CD4-positive, alpha-beta memory T cell (primary cell): ENCODE measurements around the gene HDAC7. TPM values are rescaled to one million over a fixed set of nuclear protein-coding genes. Genes with fewer than 3 reads are reported as not detected.

ENCODE experiments used
- CTCF ChIA-PET: fragments of 350-600 bp; sonication (Branson Sonifier 250); formaldehyde crosslinking; loops from one replicate; lab custom pipeline; 2021; ENCODE audit warnings: inconsistent platforms; ENCODE audit not compliant: partially characterized antibody; lab: Charles Lee
- POLR2A ChIA-PET: fragments of 350-600 bp; sonication (Branson Sonifier 250); formaldehyde crosslinking; loops from one replicate; lab custom pipeline; 2021; ENCODE audit not compliant: partially characterized antibody; lab: Charles Lee
- DNase-seq, 5 donors: peaks; one replicate each; pipeline versions ENCODE4 v3.0.0 to v3.0.0-alpha.2; 2020 to 2022; ENCODE audit warnings: mixed read lengths in 1 of 5
- H3K27ac ChIP-seq: one replicate; pipeline ENCODE4 v1.7.0; 2013; ENCODE audit warnings: low read depth, low read length
- H3K27me3 ChIP-seq: 2 replicates; pipeline ENCODE4 v1.7.0; 2013; ENCODE audit warnings: mild to moderate bottlenecking, low read length, moderate library complexity; ENCODE audit not compliant: insufficient read depth
- H3K36me3 ChIP-seq: 2 replicates; pipeline ENCODE4 v1.7.0; 2013; ENCODE audit warnings: mild to moderate bottlenecking, low read length, moderate library complexity; ENCODE audit not compliant: insufficient read depth
- H3K4me1 ChIP-seq: 2 replicates; pipeline ENCODE4 v1.7.0; 2013; ENCODE audit warnings: mild to moderate bottlenecking, low read length, moderate library complexity; ENCODE audit not compliant: insufficient read depth
- H3K4me3 ChIP-seq, 2 donors: one replicate each; pipeline ENCODE4 v1.7.0; 2013; ENCODE audit warnings: low read length in 2 of 2, mild to moderate bottlenecking in 1 of 2
- H3K9me3 ChIP-seq, 2 donors: one replicate each; pipeline ENCODE4 v1.7.0; 2013; ENCODE audit warnings: low read length in 2 of 2, control low read depth in 1 of 2; ENCODE audit not compliant: control insufficient read depth in 1 of 2
- H3K27ac Mint-ChIP-seq, 7 donors: one replicate each; pipeline ENCODE4 v1.8.0; 2020 to 2021; ENCODE audit warnings: mixed read lengths in 7 of 7, mild to moderate bottlenecking in 6 of 7, inconsistent platforms in 3 of 7, moderate library complexity in 3 of 7
- H3K27me3 Mint-ChIP-seq, 2 donors: one replicate each; pipeline ENCODE4 v1.8.0; 2020 to 2021; ENCODE audit warnings: mixed read lengths in 2 of 2
- H3K36me3 Mint-ChIP-seq, 2 donors: one replicate each; pipeline ENCODE4 v1.8.0; 2020 to 2021; ENCODE audit warnings: mixed read lengths in 2 of 2, inconsistent platforms in 1 of 2, mild to moderate bottlenecking in 1 of 2
- H3K4me1 Mint-ChIP-seq, 4 donors: one replicate each; pipeline ENCODE4 v1.8.0; 2020 to 2021; ENCODE audit warnings: mixed read lengths in 4 of 4, mild to moderate bottlenecking in 1 of 4
- H3K4me3 Mint-ChIP-seq, 8 donors: one replicate each; pipeline ENCODE4 v1.8.0; 2020 to 2021; ENCODE audit warnings: mixed read lengths in 8 of 8, mild to moderate bottlenecking in 7 of 8, moderate library complexity in 6 of 8, inconsistent platforms in 3 of 8
- H3K9me3 Mint-ChIP-seq, 8 donors: one replicate each; pipeline ENCODE4 v1.8.0; 2020 to 2021; ENCODE audit warnings: mixed read lengths in 8 of 8, mild to moderate bottlenecking in 5 of 8, inconsistent platforms in 3 of 8, moderate library complexity in 1 of 8
- intact Hi-C: fragments of 100-400 bp; cut with micrococcal nuclease; formaldehyde crosslinking; loops from one replicate; pipeline ENCODE4 v1.15.1; 2023
- polyA plus RNA-seq, 2 donors: library from polyadenylated mRNA; unstranded; fragments of 300-500 nt; fragmentation: Illumina TruSeq; gene quantifications; one replicate each; pipeline ENCODE4 v1.2.3, GENCODE V29; 2021
- total RNA-seq, 2 experiments: library from RNA; stranded (reverse); gene quantifications; one replicate each; pipeline ENCODE4 v1.2.3, GENCODE V29; 2021

The HDAC7 gene
- total and polyA plus RNA-seq, 4 experiments from 2014 or later: 7.9 to 142 (median 83.1) TPM

DNA sequence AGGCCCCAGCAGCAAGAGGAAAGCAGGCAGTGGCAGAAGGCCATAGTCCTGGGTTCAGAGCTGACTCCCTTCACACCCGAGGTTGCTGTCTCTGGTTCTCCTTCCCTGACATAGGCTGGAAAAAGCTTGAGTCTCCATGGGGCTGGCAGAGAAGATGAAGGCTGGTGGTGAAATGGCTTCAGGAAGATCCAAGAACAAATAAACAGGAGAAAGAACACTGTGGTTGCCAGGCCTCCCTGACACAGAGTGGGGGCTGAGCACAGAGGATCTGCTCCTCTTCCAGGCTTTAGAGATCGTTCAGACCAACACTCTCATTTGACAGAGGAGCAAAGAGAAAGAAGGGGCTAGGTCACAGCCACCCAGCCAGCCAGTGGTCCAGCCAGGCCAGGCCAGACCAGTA is 14.3 kb downstream of the HDAC7 start:
- POLR2A ChIA-PET: interaction anchor here (1.5 to 21.9 kb wide), 3 partner anchors 14 to 28 kb away, joined by 3 to 516 read pairs (median 196); partner anchors contain the start of gene HDAC7
- intact Hi-C loops: no loop called here

DNA sequence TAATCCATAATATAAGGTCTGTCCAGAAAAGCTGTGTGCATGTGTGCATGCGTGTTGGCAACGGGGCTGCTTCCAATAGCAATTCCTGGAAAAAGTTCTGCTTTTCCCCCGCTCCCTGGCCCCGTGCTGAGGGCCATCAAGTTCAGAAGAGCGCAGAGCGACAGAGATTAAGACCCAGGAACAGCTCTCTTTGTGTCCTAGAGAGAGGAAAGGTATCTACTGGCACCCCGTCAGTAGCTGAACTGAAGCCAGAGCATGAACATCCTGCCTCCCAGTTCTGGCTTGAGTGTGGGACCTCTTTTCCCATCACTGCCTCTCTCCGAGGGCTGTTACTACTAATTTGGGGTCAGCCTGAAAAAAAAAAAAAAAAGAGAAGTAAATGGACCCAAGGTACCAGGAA is 15.5 kb downstream of the HDAC7 start:
- peak overlapping the region in 5 of 7 donors; percentile 37 to 93 (median 48) for H3K27ac Mint-ChIP-seq
- intact Hi-C loops: no loop called here
- no peak for DNase-seq
- H3K27ac ChIP-seq: peak overlapping the region; percentile 3
- H3K4me1 Mint-ChIP-seq: peaks cover 67 to 97% (median 85%) of the 10 kb centered on the region in 4 donors
- H3K9me3 ChIP-seq: no peaks in the 10 kb centered on the region
- H3K4me1 ChIP-seq: peaks cover 93% of the 10 kb centered on the region
- ChIA-PET POLR2A (interaction anchor here (0.8 to 21.9 kb wide), 6 partner anchors 9 to 97 kb away, joined by 3 to 516 read pairs (median 6); partner anchors contain the start of genes HDAC7 and SLC48A1), CTCF (interaction anchor here (1.0 to 20.2 kb wide), 3 partner anchors 14 to 37 kb away, joined by 4 to 568 read pairs (median 6); no protein-coding TSS in a partner anchor)
- peaks cover 7 to 40% of the 10 kb centered on the region in 2 donors for H3K36me3 Mint-ChIP-seq
- no peak overlapping the region for H3K4me3 ChIP-seq
- H3K27me3 ChIP-seq: no peaks in the 10 kb centered on the region
- no peaks in the 10 kb centered on the region for H3K27me3 Mint-ChIP-seq
- no peaks in the 10 kb centered on the region for H3K9me3 Mint-ChIP-seq
- peak overlapping the region in 3 of 8 donors; percentile 53 to 82 (median 80) for H3K4me3 Mint-ChIP-seq
- H3K36me3 ChIP-seq: peaks cover 4% of the 10 kb centered on the region

More for the DNA sequence above, 14.3 kb downstream of the HDAC7 start:
- peaks cover 99% of the 10 kb centered on the region for H3K4me1 ChIP-seq
- H3K9me3 ChIP-seq: no peaks in the 10 kb centered on the region
- Mint-ChIP-seq H3K27me3 (no peaks in the 10 kb centered on the region), H3K4me1 (peaks cover 72 to 100% (median 92%) of the 10 kb centered on the region in 4 donors), H3K9me3 (no peaks in the 10 kb centered on the region), H3K4me3 (peak overlapping the region in 7 of 8 donors; percentile 11 to 40 (median 27)), H3K36me3 (peaks cover 7 to 36% of the 10 kb centered on the region in 2 donors), H3K27ac (peak overlapping the region; percentile 58 to 93 (median 74))
- no peak for DNase-seq
- no peak overlapping the region for H3K4me3 ChIP-seq
- peaks cover 4% of the 10 kb centered on the region for H3K36me3 ChIP-seq
- H3K27me3 ChIP-seq: no peaks in the 10 kb centered on the region
- H3K27ac ChIP-seq: no peak overlapping the region
- CTCF ChIA-PET: interaction anchor here (1.8 to 20.2 kb wide), 3 partner anchors 12 to 62 kb away, joined by 6 to 568 read pairs (median 67); no protein-coding TSS in a partner anchor

DNA sequence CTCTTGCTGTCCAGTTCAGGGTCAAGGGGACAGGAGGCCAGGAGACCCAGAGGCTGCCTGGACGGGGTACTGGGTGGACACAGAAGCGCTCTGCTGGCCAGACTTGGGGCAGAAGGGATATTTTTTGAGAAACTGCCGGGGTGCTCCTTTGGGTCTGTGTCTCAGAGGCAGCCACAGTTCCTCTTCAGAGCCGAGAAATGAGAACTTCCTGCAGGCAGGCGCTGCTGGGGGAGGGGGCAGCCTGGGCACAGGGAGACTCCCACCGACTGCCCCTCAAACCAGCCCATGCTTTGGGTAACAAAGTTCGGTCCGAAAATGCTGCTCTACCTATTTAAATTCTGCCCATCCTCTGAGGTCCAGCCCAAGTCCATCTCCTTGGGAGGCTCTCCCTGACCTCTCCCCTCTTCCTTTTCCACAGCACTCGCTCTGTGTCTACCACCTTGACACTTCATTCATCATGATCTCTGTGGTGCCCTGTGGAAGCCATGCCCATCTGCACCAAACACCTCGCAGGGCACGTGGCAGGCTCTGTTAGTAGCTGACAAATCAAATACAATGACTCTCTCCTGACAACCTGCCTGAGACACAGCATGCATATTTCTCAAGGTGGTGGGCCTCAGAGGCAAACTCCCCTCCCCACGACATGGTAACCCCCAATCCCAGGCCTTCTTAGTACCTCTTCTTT is 16.4 kb downstream of the HDAC7 start:
- no peaks in the 10 kb centered on the region for H3K9me3 ChIP-seq
- H3K36me3 ChIP-seq: peaks cover 9% of the 10 kb centered on the region
- peak overlapping the region; percentile 28 for H3K27ac ChIP-seq
- ChIA-PET CTCF (interaction anchor here (1.8 to 20.2 kb wide), 4 partner anchors 14 to 61 kb away, joined by 6 to 568 read pairs (median 16); no protein-coding TSS in a partner anchor), POLR2A (interaction anchor here (0.8 to 21.9 kb wide), 4 partner anchors 10 to 96 kb away, joined by 3 to 516 read pairs (median 10); partner anchors contain the start of gene HDAC7)
- H3K4me3 Mint-ChIP-seq: peak overlapping the region; percentile 54 to 82 (median 78)
- peak overlapping the region; percentile 72 to 94 (median 89) for H3K27ac Mint-ChIP-seq
- H3K27me3 Mint-ChIP-seq: no peaks in the 10 kb centered on the region
- H3K9me3 Mint-ChIP-seq: no peaks in the 10 kb centered on the region
- DNase-seq: no peak
- intact Hi-C loops: no loop called here
- no peaks in the 10 kb centered on the region for H3K27me3 ChIP-seq
- peaks cover 85% of the 10 kb centered on the region for H3K4me1 ChIP-seq
- peaks cover 59 to 91% (median 78%) of the 10 kb centered on the region in 4 donors for H3K4me1 Mint-ChIP-seq
- H3K4me3 ChIP-seq: no peak overlapping the region
- H3K36me3 Mint-ChIP-seq: peaks cover 7 to 45% of the 10 kb centered on the region in 2 donors

DNA sequence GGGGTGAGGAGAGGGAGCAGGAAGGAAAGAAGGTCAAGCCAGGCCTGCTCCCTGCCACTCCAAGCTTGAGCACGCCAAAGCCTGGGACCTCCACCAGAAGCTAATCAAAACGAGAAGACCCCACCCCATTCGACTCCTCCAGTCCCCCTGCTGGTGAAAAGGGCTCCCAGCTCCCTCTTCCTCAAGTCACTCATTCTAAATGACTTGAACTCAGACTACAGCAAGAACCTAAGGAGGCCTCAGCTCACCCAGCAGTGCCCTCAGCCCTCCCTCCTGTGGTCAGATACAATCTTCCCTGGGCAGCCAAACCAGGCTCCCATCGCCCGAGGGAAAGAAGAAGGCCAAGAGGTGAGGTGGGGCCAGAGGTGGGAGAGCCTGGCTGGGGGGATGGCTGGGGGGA is 17.4 kb downstream of the HDAC7 start:
- H3K4me3 Mint-ChIP-seq: peak overlapping the region in 6 of 8 donors; percentile 21 to 65 (median 54)
- ChIA-PET CTCF (interaction anchor here (0.9 to 20.2 kb wide), 12 partner anchors 8 to 96 kb away, joined by 3 to 568 read pairs (median 5); partner anchors contain the start of gene RPAP3), POLR2A (interaction anchor here (0.8 to 21.9 kb wide), 6 partner anchors 9 to 35 kb away, joined by 3 to 516 read pairs (median 6); partner anchors contain the start of gene HDAC7)
- H3K27me3 ChIP-seq: no peaks in the 10 kb centered on the region
- H3K9me3 Mint-ChIP-seq: no peaks in the 10 kb centered on the region
- no peak for DNase-seq
- intact Hi-C loops: no loop called here
- no peaks in the 10 kb centered on the region for H3K27me3 Mint-ChIP-seq
- peaks cover 49 to 81% (median 67%) of the 10 kb centered on the region in 4 donors for H3K4me1 Mint-ChIP-seq
- peak overlapping the region; percentile 28 for H3K27ac ChIP-seq
- H3K36me3 ChIP-seq: peaks cover 18% of the 10 kb centered on the region
- H3K9me3 ChIP-seq: no peaks in the 10 kb centered on the region
- H3K27ac Mint-ChIP-seq: peak overlapping the region; percentile 31 to 93 (median 77)
- H3K4me3 ChIP-seq: no peak overlapping the region
- peaks cover 12 to 47% of the 10 kb centered on the region in 2 donors for H3K36me3 Mint-ChIP-seq
- peaks cover 75% of the 10 kb centered on the region for H3K4me1 ChIP-seq

DNA sequence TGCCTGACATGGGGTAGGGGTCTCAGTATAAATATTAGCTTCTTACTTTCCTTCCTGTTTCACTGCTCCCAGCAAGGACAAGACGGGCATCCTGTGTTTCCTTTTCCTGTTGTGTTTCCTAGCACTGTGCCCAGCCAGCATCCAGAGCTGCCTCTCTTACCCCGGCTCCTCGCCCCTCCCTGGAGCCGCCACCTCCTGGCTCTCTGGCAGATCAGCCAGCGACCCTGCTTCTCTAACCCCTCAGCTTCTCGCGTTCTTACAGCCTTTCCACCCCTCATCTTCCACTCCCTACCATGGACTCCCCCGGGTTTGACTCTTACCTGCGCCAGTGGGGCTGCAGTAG is 17.8 kb downstream of the HDAC7 start:
- Mint-ChIP-seq H3K4me1 (peaks cover 45 to 76% (median 63%) of the 10 kb centered on the region in 4 donors), H3K9me3 (no peaks in the 10 kb centered on the region), H3K27ac (peak overlapping the region; percentile 53 to 93 (median 77)), H3K4me3 (peak overlapping the region in 4 of 8 donors; percentile 21 to 65 (median 56)), H3K27me3 (no peaks in the 10 kb centered on the region), H3K36me3 (peaks cover 13 to 51% of the 10 kb centered on the region in 2 donors)
- Histone ChIP-seq H3K27me3 (no peaks in the 10 kb centered on the region), H3K27ac (peak overlapping the region; percentile 28), H3K4me1 (peaks cover 70% of the 10 kb centered on the region), H3K36me3 (peaks cover 21% of the 10 kb centered on the region), H3K4me3 (no peak overlapping the region), H3K9me3 (no peaks in the 10 kb centered on the region)
- POLR2A ChIA-PET: interaction anchor here (0.8 to 21.9 kb wide), 6 partner anchors 9 to 34 kb away, joined by 3 to 516 read pairs (median 6); partner anchors contain the start of gene HDAC7
- intact Hi-C loops: no loop called here
- no peak for DNase-seq
- CTCF ChIA-PET: interaction anchor here (0.9 to 20.2 kb wide), 13 partner anchors 8 to 96 kb away, joined by 3 to 568 read pairs (median 5); partner anchors contain the start of gene RPAP3

DNA sequence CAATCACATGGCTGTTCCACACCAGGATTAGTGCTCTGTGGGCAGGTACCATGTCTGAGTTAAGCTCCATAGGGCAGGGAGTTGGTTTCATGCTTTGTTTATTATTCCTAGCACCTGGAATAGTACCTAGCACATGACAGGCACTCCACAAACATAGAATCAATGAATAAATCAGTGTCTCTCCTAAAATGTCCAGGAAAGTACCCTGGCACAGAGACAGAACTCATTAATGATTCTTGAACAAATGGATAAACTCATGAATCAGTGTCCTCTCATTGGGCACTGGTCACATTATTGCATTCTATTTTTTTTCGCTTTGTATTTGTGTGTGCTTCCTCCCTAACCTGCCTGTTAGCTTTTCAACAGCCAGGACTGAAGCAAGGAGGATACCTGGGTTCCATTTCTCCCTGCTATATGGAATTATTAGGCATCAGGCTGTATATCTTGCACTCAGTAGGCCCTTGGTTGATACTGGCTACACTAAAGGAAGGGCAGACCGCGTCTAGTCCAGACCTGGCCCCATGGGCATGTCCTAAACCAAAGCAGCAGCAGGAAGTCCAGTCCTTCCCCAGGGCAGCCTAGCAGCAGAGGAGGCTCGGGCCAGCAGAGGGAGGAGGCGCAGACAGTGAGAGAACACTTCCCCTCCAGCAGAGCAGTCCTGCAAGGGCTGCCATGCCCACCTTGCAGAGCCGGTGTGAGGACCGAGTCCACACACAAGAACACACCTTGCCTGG is 18.4 kb downstream of the HDAC7 start:
- intact Hi-C loops: no loop called here
- peaks cover 26% of the 10 kb centered on the region for H3K36me3 ChIP-seq

More for the DNA sequence above, 18.4 kb downstream of the HDAC7 start:
- Histone ChIP-seq H3K27me3 (no peaks in the 10 kb centered on the region), H3K4me1 (peaks cover 65% of the 10 kb centered on the region), H3K9me3 (no peaks in the 10 kb centered on the region), H3K4me3 (no peak overlapping the region), H3K27ac (no peak overlapping the region)
- no peak for DNase-seq
- peak overlapping the region; percentile 30 to 93 (median 74) for H3K27ac Mint-ChIP-seq
- H3K4me3 Mint-ChIP-seq: peak overlapping the region in 4 of 8 donors; percentile 4 to 54 (median 43)
- peaks cover 13 to 51% of the 10 kb centered on the region in 2 donors for H3K36me3 Mint-ChIP-seq
- CTCF ChIA-PET: interaction anchor here (1.0 to 20.2 kb wide), 10 partner anchors 12 to 86 kb away, joined by 3 to 568 read pairs (median 5); no protein-coding TSS in a partner anchor
- H3K4me1 Mint-ChIP-seq: peaks cover 42 to 71% (median 58%) of the 10 kb centered on the region in 4 donors
- POLR2A ChIA-PET: interaction anchor here (1.1 to 21.9 kb wide), 5 partner anchors 10 to 34 kb away, joined by 4 to 516 read pairs (median 7); partner anchors contain the start of gene HDAC7
- H3K9me3 Mint-ChIP-seq: no peaks in the 10 kb centered on the region
- no peaks in the 10 kb centered on the region for H3K27me3 Mint-ChIP-seq
